ENCODE data around the gene EIF2B2. TPM values are rescaled to one million over a fixed set of nuclear protein-coding genes. Genes with fewer than 3 reads are reported as not detected.

Gene EIF2B2
- total RNA-seq, 4 donors from 2014 or later: 28.1 to 56.2 (median 36.6) TPM

- H3K27ac ChIP-seq: no peak overlapping the region
- no peaks in the 10 kb centered on the region for H3K9me3 ChIP-seq
- peaks cover 0 to 79% (median 19%) of the 10 kb centered on the region in 3 donors for H3K4me1 ChIP-seq
- no peak for ATAC-seq
- no peak overlapping the region for H3K4me3 ChIP-seq
- H3K27me3 ChIP-seq: no peaks in the 10 kb centered on the region
- 47 to 92% methylated on average over 5 to 8 of the region's 12 CpGs for WGBS, 2 donors (ENCODE audit: low coverage in 1 of 2)
- TF ChIP-seq POLR2A (IDR thresholded peaks at IDR 0.05) (no peak), POLR2AphosphoS5 (IDR thresholded peaks at IDR 0.05) (no peak), CTCF (IDR thresholded peaks at IDR 0.05) (no peak), EP300 (IDR thresholded peaks at IDR 0.05) (no peak)
- H3K36me3 ChIP-seq: no peaks in the 10 kb centered on the region
These were observed 25.4 kb upstream of the EIF2B2 start for GRCh38 chr14:74977164-74977900.

GRCh38 chr14:74977901-74978385, 24.8 kb upstream of the EIF2B2 start:
- Histone ChIP-seq H3K27ac (no peak overlapping the region), H3K4me3 (no peak overlapping the region), H3K27me3 (no peaks in the 10 kb centered on the region), H3K9me3 (no peaks in the 10 kb centered on the region), H3K4me1 (peaks cover 0 to 75% (median 19%) of the 10 kb centered on the region in 3 donors), H3K36me3 (no peaks in the 10 kb centered on the region)
- WGBS, 2 donors (ENCODE audit: low coverage in 1 of 2): 50 to 73% methylated on average over 1 to 5 of the region's 6 CpGs
- no peak for ATAC-seq
- no peak for TF ChIP-seq EP300 (IDR thresholded peaks at IDR 0.05)
- TF ChIP-seq POLR2A (IDR thresholded peaks at IDR 0.05): no peak
- TF ChIP-seq CTCF (IDR thresholded peaks at IDR 0.05): no peak
- no peak for TF ChIP-seq POLR2AphosphoS5 (IDR thresholded peaks at IDR 0.05)

- Histone ChIP-seq H3K9me3 (no peaks in the 10 kb centered on the region), H3K36me3 (no peaks in the 10 kb centered on the region), H3K4me3 (no peak overlapping the region), H3K27me3 (no peaks in the 10 kb centered on the region), H3K4me1 (peaks cover 0 to 69% (median 18%) of the 10 kb centered on the region in 3 donors), H3K27ac (no peak overlapping the region)
- TF ChIP-seq EP300 (IDR thresholded peaks at IDR 0.05): no peak
- TF ChIP-seq POLR2A (IDR thresholded peaks at IDR 0.05): no peak
- TF ChIP-seq CTCF (IDR thresholded peaks at IDR 0.05): no peak
- TF ChIP-seq POLR2AphosphoS5 (IDR thresholded peaks at IDR 0.05): no peak
- WGBS, 2 donors (ENCODE audit: low coverage in 1 of 2): 87 to 92% methylated on average over 6 of the region's 11 CpGs
- no peak for ATAC-seq
These were observed 24.2 kb upstream of the EIF2B2 start for GRCh38 chr14:74978416-74978947.

- no peaks in the 10 kb centered on the region for H3K27me3 ChIP-seq
- H3K4me3 ChIP-seq: no peak overlapping the region
- no peak overlapping the region for H3K27ac ChIP-seq
- H3K9me3 ChIP-seq: no peaks in the 10 kb centered on the region
- no peaks in the 10 kb centered on the region for H3K36me3 ChIP-seq
- 90 to 100% methylated on average over 1 to 2 of the region's 4 CpGs for WGBS, 2 donors (ENCODE audit: low coverage in 1 of 2)
- ATAC-seq: no peak
- no peak for TF ChIP-seq EP300 (IDR thresholded peaks at IDR 0.05)
- no peak for TF ChIP-seq POLR2AphosphoS5 (IDR thresholded peaks at IDR 0.05)
- no peak for TF ChIP-seq CTCF (IDR thresholded peaks at IDR 0.05)
- TF ChIP-seq POLR2A (IDR thresholded peaks at IDR 0.05): no peak
- peaks cover 0 to 64% (median 12%) of the 10 kb centered on the region in 3 donors for H3K4me1 ChIP-seq
These were observed 23.7 kb upstream of the EIF2B2 start for GRCh38 chr14:74979029-74979428.

All from gastroesophageal sphincter (tissue), 4 donors.